ENCODE results near the gene RBMS3.
"Not testable (repeated sequence)": the region's sequence is repeated elsewhere in the genome, so short reads cannot be mapped to it uniquely, and the experiment has no call there.

Gene RBMS3

DNA sequence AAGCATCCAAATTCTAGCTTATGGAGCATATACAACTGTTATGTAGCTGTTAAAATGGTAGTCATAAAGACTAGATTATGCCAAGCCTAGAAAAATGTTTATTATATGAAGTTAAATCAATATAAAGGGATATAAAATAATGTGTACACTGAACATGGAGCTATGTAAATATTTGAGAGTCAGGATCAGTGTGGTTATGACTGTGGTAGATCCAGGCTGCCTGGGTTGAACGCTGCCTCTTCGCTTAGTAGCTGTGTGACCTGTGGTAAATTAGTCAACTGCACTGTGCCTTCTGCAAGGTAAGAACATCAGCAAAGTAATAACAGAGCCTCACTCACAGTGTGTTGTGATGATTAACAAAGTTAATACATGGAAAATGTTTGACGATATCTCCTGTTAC lies 212.2 kb downstream of the RBMS3 start:
- DNase-seq = no peak

DNA sequence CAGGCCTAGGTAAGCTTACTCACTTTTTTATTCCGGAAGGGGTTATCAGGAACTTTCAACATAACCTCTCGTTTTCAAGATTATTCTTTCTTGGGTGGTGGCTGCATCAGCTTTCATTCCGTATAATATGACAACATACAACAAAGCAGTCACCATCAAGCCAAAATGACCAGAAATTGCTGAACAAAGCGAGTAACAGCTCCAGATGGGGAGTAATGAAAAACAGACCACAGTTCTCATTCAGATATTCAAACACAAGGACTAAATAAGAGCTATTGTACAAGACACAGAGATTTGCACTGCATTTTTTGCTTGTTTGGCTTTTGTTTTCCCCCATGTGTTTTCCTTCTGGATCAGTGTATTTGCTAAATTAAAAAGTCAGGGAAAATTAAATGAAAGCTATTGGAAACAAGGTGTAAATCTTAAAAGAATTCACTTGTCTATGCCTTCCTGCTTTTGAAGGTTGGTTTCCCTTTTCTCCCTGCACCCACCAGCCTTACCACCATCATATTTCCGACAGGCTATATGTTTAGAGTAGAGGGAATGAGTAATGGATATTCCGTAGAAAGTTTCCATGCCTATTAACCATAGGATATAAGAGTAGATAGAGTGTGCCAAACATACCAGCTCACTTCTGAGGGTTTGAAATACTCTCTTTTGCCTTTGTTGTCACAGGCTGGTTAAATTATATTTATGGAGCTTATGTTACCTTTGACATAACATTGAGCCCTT lies 213.6 kb downstream of the RBMS3 start:
- DNase-seq = no peak

DNA sequence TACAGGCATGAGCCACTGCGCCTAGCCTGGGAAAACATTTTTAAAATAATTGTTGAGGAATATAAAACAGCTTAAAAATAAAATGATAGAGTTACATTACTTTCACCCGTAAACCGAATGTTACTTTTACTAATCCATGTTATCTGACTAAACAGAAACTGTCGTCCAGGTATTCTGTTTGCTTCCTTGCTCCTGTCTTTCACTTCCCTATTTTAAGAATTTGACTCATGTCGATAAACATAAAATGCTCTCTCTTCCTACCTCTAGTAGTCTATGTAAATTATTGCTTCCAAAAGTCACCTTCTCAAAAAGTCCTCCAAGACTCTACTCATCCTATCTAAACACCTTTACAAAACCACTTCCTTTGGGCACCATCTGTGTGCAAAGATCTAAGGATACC lies 216.4 kb downstream of the RBMS3 start:
- DNase-seq = no peak

DNA sequence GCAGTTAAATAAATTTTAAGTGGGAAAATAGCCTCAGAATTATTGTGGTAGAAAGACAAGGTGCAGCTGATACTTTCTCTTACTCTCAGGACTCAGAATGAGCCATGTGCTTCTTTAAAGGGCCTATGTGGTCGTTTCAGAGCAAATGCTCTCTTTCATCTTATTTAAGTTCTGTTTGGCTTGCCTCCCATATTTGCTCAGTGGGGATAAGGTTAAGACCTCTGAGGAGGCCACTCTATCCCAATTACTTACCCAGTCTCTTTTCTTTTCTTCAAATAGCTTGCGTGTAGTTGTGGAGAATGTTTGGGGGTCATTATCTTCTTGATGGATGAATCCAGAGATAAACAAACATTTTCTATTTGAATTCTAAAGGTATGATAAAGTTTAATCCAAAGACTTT lies 221.9 kb downstream of the RBMS3 start:
- DNase-seq = no peak

DNA sequence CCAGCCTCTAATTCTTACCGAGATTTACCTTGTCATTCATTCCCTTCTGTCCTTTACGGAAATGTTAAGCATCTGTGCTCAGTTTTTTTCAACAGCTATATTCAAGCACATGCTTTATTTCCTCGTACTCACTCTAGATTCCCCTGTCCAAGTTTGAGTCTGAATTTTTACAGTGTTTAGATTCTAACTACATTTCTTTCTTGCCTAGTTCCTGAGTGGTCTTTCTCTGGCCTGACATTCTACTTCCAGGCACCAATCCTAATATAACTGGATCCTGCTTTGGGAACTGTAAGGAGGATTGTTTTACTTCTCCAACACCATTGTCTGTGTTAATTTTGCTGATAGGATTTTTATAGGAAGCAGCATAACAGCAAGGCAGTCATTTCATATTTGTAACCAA lies 222.4 kb downstream of the RBMS3 start:
- no peak for DNase-seq

DNA sequence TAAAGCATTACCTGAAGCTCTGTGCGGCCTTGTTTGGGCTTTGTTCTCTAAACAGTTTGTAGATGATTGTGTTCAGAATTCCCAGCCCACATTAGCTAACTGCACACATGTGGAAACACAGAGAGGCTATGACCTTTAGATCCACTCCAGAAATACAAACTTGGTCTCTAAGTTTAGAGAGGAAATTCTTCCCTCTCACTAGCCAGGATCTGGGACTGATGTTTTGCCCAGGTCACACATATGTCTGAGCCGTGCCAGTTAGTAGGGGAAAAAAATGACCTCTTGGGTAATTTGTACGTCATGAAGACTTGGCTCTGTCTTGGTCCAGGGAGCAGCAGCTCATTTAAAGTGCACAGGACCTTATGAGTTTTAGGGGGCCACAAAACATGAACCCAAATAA lies 223.1 kb downstream of the RBMS3 start:
- no peak for DNase-seq

DNA sequence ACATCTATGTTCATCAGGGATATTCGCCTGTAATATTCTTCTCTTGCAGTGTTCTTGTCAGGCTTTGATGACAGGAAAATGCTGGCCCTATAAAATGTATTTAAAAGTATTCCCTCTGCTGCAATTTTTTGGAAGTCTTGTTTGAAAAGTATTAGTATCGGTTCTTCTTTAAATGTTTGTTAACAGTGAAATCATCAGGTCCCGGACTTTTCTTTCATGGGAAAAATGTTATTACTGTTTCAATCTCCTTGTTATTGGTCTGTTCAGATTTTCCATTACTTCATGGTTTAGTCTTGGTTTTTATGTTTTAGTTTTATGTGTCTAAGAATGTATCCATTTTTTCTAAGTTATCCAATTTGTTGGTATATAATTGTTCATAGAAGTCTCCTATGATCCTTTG lies 225.6 kb downstream of the RBMS3 start:
- DNase-seq = no peak

DNA sequence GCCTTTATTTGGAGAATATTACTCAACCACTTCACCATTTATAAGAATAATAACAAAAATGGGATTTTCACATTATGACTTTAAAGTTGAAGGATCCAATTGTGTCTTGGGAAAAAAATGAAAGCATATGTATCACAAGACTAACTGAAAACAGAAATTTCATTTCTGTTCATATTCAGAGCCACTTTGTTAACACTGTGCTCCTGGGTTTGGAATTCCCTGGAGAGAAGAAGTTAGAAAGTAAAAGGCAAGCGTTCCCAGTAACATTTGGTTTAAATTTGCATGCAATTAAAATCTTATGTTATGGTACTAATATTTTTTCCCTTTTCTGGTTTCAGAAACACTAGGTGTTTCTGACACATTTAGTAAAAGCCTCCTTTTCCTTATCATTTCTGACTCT lies 230.8 kb downstream of the RBMS3 start:
- no peak for DNase-seq

DNA sequence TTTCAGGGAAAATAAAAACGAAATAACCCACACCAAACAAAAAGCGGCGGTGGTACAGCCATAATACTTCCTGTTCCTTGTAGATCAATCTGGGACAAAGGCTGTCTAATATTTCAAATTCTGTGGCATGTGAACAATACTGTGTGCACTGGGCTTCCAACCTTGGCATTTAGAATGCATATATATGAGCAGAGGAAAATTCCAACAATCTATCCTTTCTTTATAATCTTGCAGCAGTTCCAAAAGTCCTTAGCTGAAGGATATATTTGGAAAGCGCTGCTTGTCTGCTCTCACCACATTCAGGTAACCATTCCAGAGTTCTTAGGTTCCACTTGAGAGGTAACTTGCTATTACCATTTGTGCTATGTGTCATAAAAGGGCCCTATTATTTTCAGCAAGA lies 231.8 kb downstream of the RBMS3 start:
- DNase-seq = no peak

DNA sequence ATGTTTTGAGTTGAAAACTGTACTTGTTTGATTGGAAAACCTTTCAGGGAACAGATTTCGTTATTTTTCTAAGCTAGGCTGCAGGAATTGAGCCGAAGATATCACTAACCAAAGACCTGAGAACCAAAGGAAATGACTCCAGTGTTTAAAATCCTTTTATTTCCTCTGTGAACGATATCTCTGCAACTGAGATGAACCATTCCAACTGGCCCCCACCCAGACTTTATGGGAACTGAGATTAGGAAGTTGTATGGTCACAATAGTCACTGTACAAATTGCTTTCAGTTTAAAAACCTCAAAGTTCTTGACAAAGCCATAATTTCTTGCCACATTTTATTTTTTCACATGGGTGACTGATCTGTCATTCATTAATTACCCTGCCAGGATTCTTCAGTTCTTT lies 232.4 kb downstream of the RBMS3 start:
- DNase-seq = no peak

DNA sequence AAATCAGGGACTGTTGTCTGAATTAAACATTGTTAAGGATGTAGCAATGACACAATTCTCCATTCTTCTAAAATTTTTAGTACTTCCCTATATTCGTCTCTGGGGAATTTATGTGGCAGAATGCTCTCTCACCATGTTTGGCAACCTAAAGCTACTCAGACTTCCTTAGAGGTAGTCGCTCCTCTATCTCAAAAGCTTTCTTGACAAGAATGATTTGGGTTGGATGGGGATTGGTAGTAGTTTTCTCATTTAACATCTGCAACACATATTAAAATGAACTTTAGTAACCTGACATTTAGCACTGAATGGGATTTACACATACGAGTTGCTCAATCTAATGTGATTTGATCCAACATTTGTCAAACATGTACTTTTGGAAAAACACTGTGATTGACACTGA lies 233.3 kb downstream of the RBMS3 start:
- no peak for DNase-seq

DNA sequence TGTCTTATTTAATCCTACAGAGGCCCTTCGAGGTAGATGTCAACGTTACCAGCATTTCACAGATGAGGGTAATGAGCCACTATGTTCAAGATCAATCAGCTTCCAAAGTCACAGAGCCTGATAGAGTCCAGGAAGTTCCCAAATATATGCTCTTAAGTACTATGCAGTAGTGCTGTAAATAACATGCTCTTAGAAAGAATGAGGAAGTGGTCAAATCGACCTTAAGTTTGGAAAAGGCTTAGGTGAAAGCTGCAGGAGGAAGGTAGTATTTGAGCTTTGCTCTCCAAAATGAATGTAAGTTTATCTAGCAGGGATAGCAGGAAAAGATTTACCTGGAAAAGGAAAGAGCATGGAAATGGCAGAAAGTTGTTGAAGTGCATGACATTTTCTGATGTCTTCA lies 234.0 kb downstream of the RBMS3 start:
- no peak for DNase-seq

DNA sequence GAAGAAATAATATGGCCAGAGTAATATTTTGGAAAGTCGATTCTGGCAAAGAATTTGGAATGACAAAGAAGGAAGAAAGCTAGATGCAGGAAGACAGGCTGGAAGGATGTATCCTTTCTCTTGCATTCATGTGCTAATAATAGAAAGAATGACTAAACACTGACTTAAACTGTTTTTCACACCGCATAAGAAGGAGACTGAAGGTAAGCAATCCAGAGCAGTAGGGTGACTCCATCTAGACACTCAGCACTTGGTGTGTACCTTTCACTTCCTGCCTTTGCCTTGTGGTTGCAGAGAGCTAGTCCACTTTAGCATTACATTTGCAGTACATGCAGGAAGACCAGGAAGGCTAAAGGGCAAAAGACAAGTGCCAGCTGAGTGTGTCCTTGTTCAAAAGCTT lies 234.6 kb downstream of the RBMS3 start:
- no peak for DNase-seq

DNA sequence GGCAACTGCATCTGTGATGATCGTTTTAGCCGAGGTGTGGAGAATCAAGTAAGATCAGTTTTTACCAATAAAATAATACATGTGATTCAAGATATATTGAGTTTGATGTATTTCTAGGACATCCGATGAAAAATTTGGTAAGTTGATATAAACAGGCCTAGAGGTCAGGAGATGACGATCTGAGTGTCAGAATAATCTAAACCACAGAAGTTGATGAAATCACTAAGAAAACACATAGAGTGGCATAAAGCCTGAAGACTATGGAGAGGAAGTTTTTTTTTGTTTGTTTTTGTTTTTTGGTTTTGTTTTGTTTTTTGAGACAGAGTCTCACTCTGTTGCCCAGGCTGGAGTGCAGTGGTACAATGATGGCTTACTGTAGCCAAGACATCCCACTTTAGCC lies 235.3 kb downstream of the RBMS3 start:
- DNase-seq = no peak

DNA sequence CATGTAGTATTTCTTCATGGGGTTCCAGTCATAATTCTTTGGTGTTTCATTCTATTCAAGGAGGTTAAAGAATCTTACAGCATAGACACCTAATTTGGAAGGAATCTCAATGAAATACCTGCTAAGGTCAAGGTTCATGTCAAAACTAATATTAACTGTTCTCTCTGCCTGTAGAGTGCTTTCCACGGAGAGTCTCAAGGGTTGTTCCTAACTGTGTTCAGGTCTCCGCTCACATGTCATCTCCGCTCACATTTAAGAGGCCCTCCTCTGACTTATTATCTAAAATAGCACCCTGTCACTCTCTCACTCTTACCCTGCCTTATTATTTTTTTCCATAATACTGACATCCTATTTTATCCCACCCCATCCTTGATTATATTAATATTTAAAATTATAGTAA lies 239.9 kb downstream of the RBMS3 start:
- no peak for DNase-seq

DNA sequence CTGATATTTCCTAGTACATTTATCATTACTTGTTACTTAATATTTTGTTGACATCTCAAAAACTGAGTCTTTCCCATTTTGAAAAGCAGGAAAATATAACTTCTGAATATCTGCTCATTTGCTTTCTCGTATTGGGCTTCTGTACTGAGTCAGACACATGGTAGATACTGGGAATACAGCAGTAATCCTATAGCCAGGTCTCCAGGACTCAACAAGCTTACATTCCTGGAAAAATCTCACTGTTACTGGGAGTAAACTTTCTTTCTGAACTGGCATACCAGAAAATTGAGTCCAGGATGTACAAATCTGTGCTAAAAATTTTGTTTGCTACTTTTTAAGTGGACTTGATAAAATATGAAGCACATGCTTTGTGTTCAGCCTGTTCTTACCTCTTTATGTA lies 240.4 kb downstream of the RBMS3 start:
- no peak for DNase-seq

DNA sequence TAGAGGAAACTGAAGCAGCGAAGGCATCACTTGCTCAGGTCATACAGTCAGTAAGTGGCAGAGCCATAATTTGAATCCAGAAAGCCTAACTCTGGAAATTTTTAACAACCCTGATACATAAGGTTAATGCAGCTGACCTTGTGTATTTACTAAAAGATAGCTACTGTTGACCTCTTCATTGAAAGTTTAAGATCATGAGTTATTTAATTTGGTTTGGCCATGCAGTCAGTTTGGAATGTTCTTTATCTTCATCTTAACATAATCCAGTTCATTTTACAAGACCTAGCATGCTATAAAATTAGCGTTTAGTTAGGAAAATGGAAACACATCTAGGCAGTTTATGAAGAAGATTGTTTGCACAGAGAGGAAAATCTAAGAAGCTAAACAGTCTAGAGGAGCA lies 240.9 kb downstream of the RBMS3 start:
- DNase-seq = no peak

DNA sequence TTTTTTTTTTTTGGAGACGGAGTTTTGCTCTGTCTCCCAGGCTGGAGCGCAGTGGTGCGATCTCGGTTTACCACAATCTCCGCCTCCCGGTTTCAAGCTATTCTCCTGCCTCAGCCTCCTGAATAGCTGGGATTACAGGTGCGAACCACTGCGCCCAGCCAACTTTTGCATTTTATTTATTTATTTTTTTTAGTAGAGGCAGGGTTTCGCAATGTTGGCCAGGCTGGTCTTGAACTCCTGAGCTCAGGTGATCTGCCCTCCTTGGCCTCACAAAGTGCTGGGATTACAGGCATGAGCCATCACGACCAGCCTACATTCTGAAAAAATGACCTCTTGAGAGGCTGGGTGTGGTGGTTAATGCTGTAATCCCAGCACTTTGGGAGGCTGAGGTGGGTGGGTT lies 243.6 kb downstream of the RBMS3 start:
- not testable (repeated sequence) for DNase-seq

DNA sequence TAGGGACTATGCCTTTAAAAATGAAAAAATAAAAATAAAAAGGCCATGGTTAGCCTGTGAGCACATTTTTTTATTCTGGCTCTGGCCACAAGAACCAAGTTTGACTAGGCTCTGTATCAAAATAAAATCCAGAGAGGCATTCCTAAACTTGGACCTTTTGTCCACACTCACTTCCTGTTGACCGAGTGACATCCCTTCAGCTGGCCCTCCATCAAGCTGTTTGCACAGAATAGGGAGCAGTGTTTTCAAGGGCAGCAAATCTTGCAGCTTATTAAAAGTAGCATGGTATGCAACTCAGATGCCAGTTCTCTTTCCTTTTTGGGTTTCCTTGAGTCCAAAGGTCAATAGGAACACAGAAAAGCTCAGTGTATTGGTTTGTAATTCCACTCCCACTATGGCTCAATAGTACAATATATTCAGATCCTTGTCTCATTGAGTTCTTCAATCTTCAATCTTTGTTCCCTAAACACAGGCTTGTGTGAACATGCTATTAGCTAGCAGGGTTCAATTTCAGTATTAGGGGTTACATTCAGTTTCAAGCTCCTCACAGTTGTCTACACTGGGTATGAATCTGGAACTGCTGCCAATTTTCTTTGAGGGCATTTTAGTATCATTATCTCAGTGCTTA lies 244.5 kb downstream of the RBMS3 start:
- DNase-seq = no peak

DNA sequence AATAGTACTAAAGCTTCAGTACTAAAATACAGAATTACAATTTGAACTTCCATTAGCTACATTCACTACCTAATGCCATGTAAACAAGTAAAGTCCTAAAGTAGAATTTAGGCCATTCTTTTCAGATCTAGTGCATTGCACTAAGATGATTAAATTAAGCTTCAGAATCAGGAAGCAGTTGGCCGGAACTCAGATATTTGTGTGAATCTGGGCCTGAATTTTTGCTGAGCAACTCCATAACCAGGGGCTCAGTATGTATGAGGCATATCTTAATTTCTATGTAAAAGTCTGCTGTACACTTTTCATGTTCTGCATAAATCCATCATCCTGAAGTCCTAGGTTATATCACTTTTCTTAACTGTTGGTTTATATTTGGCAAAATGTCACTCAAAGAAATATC lies 246.4 kb downstream of the RBMS3 start:
- no peak for DNase-seq

DNA sequence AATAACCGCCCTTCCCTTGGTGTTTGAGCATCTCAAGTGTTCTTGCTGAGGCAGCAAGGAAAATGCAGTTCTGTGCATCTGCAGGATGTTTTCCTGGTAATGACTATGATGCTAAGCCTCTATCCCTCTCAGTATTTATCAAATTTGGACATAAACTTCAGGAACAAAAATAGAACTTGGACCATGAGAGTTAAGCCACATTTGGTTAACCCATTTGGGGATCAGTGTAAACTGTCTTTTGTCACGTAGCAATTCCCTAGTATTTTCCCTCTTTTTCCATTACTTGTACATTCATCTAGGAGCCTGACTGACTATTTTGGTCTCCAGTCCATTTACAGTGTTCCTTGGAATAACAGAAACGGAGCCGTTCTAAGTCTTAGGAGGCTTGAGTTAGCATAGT lies 250.8 kb downstream of the RBMS3 start:
- no peak for DNase-seq

DNA sequence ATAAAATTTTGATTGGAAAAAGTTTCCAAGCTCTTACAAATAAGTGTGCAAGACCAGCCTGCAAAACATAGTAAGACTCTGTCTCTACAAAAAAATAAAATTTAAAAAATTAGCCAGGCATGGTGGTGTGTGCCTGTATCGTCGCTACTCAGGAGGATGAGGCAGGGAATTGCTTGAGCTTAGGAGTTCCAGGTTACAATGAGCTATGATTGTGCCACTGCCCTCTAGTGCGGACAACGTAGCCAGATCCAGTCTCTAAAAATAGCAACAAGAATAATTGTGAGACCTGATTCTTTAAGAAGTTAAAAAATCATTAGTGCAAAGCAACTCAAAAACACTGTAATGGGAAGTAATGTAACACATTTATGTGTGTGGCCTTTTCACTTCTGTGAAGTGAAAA lies 251.6 kb downstream of the RBMS3 start:
- DNase-seq = no peak

DNA sequence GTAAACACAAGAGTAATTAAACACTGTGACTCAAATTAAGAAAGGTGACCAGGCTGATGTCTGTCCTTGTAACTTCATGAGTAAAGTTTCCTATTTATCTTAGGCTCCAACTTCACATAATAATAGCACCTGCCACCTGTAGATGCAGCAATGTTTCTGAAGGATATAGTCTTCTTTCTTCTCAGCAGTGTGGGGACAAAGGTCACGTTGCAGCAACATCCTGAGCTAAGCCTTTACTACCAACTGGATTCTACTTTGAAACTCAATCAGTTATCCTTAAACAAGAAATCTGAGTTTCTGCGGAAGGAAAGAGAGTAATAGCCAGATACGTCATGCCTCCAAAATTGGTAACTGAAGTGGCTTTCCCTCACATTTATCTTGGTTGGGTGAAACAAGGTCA lies 253.1 kb downstream of the RBMS3 start:
- no peak for DNase-seq

DNA sequence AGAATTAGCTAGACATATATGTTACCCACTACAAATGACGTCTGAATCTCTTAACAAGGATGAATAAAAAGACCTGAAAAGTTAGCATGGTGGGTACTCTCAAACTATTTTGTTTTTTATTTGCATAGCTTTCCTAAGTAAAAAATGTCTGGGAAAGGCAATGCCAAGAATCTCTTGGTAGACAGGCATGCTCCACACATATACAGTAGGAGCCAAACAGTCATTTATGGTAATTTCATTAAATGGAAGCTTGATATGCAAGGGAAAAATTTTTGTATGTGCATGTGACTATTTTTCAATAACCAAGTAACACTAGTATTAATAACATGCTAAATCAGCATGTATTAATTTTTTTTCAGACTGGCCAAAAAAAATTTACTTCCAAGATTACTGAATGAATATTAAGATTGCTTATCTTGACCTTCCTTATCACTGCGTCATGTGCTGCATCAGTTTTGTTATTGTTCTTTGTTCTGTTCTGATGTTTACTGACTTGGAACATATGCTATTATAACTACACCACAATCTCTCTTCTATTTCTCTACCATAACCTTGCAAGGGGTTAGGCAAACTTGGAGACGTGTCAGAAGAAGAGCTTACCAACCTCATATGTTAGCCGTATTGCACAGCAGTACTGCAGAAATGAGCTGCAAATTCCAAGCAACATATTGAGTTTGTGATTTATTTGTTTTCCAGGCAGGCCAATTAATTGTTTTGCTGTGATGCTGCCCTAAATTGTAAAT lies 255.3 kb downstream of the RBMS3 start:
- no peak for DNase-seq
